Measurements from ENCODE around the gene TMEM154.

Gene TMEM154

DNA sequence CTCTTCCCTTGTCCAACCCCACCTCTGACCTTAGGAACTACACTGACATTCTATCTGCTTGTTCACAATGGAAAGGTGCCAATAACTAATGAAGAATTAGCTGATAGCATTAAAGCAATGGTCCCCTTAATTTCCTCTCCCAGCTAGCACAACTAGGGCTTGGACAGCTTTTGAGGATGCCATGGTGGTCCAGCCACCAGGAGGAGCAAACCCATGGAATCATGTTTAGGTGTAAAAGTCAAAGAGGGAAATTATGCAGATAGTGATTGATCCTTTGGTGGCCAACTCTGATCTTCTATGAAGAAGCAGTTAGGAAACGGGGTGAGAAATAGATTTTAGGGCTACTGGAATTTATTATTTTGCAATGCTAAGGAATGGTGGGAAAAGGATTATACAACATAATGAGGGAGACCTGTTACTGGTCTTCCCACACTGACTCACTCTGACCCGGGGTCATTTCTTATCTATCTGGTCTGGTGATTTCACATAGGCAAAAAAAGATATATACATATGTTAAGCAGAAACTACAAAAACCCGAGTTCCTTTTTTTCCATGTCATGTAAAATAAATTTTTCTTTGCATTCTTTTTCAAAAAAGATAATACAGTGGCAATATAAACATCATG, 98.1 kb downstream of the TMEM154 start:
- TF ChIP-seq CEBPB (IDR thresholded peaks at IDR 0.05) (no peak), RAD21 (IDR thresholded peaks at IDR 0.05; ENCODE audit: low read depth) (0 out of 2 replicates have a peak, but pooled peaks have one; percentile 2)

DNA sequence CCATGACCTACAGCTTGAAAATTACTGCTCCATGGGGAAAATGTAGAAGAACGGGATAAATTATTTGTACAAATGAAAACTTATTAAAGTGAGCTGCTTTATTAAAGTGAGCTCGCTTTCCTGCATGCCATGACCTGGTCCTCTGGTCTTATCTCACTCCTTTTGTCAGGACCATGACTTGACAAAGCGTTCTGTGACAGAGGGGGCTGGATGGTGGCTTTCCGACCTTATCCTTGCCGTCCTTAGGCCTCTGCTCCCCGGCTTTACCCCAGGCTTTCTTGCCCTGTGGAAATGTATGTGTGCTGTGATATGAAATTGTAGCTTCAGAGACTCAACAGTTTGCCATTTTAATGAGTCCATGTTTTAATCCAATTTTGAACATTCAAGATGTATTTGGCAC, 99.9 kb downstream of the TMEM154 start:
- no peak for TF ChIP-seq TCF12 (IDR thresholded peaks at IDR 0.05; ENCODE audit: low read depth)
- TF ChIP-seq, protein P1, sequence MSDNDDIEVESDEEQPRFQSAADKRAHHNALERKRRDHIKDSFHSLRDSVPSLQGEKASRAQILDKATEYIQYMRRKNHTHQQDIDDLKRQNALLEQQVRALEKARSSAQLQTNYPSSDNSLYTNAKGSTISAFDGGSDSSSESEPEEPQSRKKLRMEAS (IDR thresholded peaks at IDR 0.05), result no peak
- no peak for TF ChIP-seq CEBPB (IDR thresholded peaks at IDR 0.05)
- TF ChIP-seq, protein P2, sequence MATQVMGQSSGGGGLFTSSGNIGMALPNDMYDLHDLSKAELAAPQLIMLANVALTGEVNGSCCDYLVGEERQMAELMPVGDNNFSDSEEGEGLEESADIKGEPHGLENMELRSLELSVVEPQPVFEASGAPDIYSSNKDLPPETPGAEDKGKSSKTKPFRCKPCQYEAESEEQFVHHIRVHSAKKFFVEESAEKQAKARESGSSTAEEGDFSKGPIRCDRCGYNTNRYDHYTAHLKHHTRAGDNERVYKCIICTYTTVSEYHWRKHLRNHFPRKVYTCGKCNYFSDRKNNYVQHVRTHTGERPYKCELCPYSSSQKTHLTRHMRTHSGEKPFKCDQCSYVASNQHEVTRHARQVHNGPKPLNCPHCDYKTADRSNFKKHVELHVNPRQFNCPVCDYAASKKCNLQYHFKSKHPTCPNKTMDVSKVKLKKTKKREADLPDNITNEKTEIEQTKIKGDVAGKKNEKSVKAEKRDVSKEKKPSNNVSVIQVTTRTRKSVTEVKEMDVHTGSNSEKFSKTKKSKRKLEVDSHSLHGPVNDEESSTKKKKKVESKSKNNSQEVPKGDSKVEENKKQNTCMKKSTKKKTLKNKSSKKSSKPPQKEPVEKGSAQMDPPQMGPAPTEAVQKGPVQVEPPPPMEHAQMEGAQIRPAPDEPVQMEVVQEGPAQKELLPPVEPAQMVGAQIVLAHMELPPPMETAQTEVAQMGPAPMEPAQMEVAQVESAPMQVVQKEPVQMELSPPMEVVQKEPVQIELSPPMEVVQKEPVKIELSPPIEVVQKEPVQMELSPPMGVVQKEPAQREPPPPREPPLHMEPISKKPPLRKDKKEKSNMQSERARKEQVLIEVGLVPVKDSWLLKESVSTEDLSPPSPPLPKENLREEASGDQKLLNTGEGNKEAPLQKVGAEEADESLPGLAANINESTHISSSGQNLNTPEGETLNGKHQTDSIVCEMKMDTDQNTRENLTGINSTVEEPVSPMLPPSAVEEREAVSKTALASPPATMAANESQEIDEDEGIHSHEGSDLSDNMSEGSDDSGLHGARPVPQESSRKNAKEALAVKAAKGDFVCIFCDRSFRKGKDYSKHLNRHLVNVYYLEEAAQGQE (IDR thresholded peaks at IDR 0.05; ENCODE audit: low read depth), result no peak
- TF ChIP-seq CREB1 (IDR thresholded peaks at IDR 0.05; ENCODE audit: low read depth), result no peak
- TF ChIP-seq EGR1 (IDR thresholded peaks at IDR 0.05), result no peak
- no peak for TF ChIP-seq TAF1 (IDR thresholded peaks at IDR 0.05; ENCODE audit: low read depth)

DNA sequence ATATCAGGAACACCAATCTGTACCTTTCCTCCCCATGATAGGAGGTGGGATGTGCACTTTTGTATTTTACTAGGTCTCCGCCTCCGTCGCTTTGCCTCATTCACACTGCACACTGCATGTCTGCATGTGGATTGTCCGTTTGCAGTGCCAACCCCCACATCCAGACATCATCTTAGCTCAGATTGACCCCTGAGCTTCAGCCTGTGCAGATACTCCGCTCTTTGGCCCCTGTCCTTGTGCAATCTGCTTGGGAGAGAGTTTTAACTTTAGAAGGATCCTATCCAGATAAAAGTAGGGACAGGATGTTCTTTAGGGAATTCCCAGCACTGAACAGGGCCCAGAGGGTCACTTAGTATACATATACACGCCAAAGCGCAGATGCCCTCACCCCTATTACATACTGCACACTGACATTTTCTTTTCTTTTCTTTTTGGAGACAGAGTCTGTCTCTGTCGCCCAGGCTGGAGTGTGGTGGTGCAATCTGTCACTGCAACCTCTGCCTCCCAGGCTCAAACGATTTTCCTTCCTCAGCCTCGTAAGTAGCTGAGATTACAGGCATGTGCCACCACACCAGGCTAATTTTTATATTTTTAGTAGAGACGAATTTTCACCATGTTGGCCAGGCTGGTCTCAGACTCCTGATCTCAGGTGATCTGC, 100.6 kb downstream of the TMEM154 start:
- TF ChIP-seq TCF12 (IDR thresholded peaks at IDR 0.05; ENCODE audit: low read depth) (no peak), NFIC (IDR thresholded peaks at IDR 0.05) (no peak), CEBPB (IDR thresholded peaks at IDR 0.05) (no peak), YY1 (IDR thresholded peaks at IDR 0.05; ENCODE audit: low read depth) (no peak), EP300 (IDR thresholded peaks at IDR 0.05; ENCODE audit: borderline replicate concordance) (no peak), CREB1 (IDR thresholded peaks at IDR 0.05; ENCODE audit: low read depth) (no peak), FOXM1 (IDR thresholded peaks at IDR 0.05; ENCODE audit: borderline replicate concordance, low read depth) (no peak), TEAD4 (IDR thresholded peaks at IDR 0.05) (no peak)
- TF ChIP-seq, protein P1 (IDR thresholded peaks at IDR 0.05), result no peak

DNA sequence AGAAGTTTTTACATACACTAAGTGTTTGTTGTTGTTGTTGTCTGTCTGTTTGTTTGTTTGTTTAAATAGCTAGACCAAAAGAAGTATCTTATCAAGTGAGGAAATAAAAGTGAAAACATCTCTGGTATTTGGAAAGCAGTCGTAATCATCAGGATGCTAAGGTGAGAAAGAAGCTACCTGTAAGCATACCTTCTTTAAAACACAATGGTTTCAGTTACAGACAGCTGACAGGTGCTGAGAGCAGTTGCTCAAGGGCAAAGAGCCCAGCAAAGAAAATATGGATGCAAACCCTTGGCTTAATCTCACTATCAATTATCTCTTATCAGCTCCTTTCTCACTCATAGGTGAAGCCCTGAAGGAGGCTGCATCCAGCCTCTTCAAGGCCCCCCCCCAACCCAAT, 101.1 kb downstream of the TMEM154 start:
- TF ChIP-seq TAF1 (IDR thresholded peaks at IDR 0.05; ENCODE audit: low read depth), result no peak
- TF ChIP-seq, protein P1 (IDR thresholded peaks at IDR 0.05), result no peak
- TF ChIP-seq NFIC (IDR thresholded peaks at IDR 0.05), result no peak
- no peak for TF ChIP-seq EGR1 (IDR thresholded peaks at IDR 0.05)
- no peak for TF ChIP-seq EP300 (IDR thresholded peaks at IDR 0.05; ENCODE audit: borderline replicate concordance)
- TF ChIP-seq RAD21 (IDR thresholded peaks at IDR 0.05; ENCODE audit: low read depth), result no peak
- no peak for TF ChIP-seq CREB1 (IDR thresholded peaks at IDR 0.05; ENCODE audit: low read depth)
- TF ChIP-seq TEAD4 (IDR thresholded peaks at IDR 0.05), result no peak
- TF ChIP-seq CEBPB (IDR thresholded peaks at IDR 0.05), result no peak
- TF ChIP-seq ZBTB7A (IDR thresholded peaks at IDR 0.05; ENCODE audit: low read depth), result no peak
- no peak for TF ChIP-seq TCF12 (IDR thresholded peaks at IDR 0.05; ENCODE audit: low read depth)
- TF ChIP-seq, protein P2 (IDR thresholded peaks at IDR 0.05; ENCODE audit: low read depth), result no peak
- no peak for TF ChIP-seq FOXM1 (IDR thresholded peaks at IDR 0.05; ENCODE audit: borderline replicate concordance, low read depth)
- TF ChIP-seq, protein P3, sequence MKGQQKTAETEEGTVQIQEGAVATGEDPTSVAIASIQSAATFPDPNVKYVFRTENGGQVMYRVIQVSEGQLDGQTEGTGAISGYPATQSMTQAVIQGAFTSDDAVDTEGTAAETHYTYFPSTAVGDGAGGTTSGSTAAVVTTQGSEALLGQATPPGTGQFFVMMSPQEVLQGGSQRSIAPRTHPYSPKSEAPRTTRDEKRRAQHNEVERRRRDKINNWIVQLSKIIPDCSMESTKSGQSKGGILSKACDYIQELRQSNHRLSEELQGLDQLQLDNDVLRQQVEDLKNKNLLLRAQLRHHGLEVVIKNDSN (IDR thresholded peaks at IDR 0.05), result no peak
- TF ChIP-seq YY1 (IDR thresholded peaks at IDR 0.05; ENCODE audit: low read depth), result no peak

DNA sequence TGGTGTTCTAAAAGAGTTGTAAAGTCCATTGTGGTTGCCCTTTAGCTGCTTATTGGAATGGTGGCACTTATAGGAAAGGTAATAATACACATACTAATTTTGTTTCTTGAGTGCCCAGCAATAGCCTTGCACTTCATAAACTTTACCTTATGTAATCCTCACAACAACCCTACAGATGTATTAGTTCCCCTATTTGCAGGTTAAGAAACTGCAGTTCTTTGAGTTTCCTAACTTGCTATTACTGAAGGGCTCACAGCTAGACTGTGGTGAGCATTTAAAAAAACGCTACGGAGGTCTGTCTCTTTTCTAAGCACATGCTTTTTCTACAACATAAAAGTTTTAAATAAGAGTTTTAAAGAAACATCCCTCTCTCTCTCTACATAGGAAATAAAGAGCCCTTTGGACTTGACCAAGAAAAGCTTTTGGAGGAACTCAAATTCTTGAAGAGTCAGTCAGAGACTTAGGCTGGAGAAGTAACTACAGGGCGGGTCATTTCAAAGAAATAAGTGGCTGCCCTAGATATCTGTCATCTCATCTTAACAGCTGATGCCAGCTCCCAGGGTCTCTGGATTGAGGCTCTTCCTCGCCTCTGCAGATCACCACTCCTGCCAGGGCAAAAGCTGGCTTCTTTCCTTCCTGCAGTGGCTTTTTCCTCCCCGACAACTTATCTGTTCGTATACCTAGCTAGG, 101.9 kb downstream of the TMEM154 start:
- TF ChIP-seq CREB1 (IDR thresholded peaks at IDR 0.05; ENCODE audit: low read depth), result no peak
- no peak for TF ChIP-seq EP300 (IDR thresholded peaks at IDR 0.05; ENCODE audit: borderline replicate concordance)
- no peak for TF ChIP-seq YY1 (IDR thresholded peaks at IDR 0.05; ENCODE audit: low read depth)
- no peak for TF ChIP-seq CEBPB (IDR thresholded peaks at IDR 0.05)
- TF ChIP-seq ZBTB7A (IDR thresholded peaks at IDR 0.05; ENCODE audit: low read depth), result no peak
- no peak for TF ChIP-seq EGR1 (IDR thresholded peaks at IDR 0.05)
- TF ChIP-seq RAD21 (IDR thresholded peaks at IDR 0.05; ENCODE audit: low read depth), result no peak
- no peak for TF ChIP-seq NFIC (IDR thresholded peaks at IDR 0.05)
- TF ChIP-seq FOXM1 (IDR thresholded peaks at IDR 0.05; ENCODE audit: borderline replicate concordance, low read depth), result no peak
- TF ChIP-seq, protein P2 (IDR thresholded peaks at IDR 0.05; ENCODE audit: low read depth), result no peak
- TF ChIP-seq, protein P3 (IDR thresholded peaks at IDR 0.05), result no peak
- no peak for TF ChIP-seq TEAD4 (IDR thresholded peaks at IDR 0.05)
- TF ChIP-seq TAF1 (IDR thresholded peaks at IDR 0.05; ENCODE audit: low read depth), result no peak
- TF ChIP-seq TCF12 (IDR thresholded peaks at IDR 0.05; ENCODE audit: low read depth), result no peak
- TF ChIP-seq, protein P1 (IDR thresholded peaks at IDR 0.05), result no peak

Measured in Ishikawa (cell line).